PC-9 (cell line): Measurements from ENCODE around the gene TXNDC2. TPM values are rescaled to one million over a fixed set of nuclear protein-coding genes. Genes with fewer than 3 reads are reported as not detected.
A peak's percentile ranks its signal among the peaks of the same experiment; 100 is the strongest.

Source experiments
- BruUV-seq: library from RNA; stranded (reverse); fragments of 400-500 nt; replicated peaks from 2 replicates; lab custom pipeline; 2021; lab: Mats Ljungman, UMichigan
- CTCF ChIA-PET: fragments of 300-600 bp; sonication (Branson Sonifier 250); formaldehyde crosslinking; loops from one replicate; lab custom pipeline; 2022; ENCODE audit warnings: antibody characterized with exemption; lab: Charles Lee
- POLR2A ChIA-PET: fragments of 300-600 bp; sonication (Branson Sonifier 250); formaldehyde crosslinking; loops from one replicate; lab custom pipeline; 2022; ENCODE audit warnings: antibody characterized with exemption; ENCODE audit not compliant: unreplicated experiment; lab: Charles Lee
- DNase-seq, 2 experiments: peaks; one replicate each; pipeline versions ENCODE4 v3.0.0 to v3.0.0-alpha.2; 2015 to 2022; ENCODE audit warnings: mixed read lengths in 1 of 2
- H2AFZ ChIP-seq: fragments of 200-600 bp; sonication (generic); 2 replicates; pipeline ENCODE4 v1.8.1; 2017; ENCODE audit warnings: antibody characterized with exemption
- H3F3A ChIP-seq: fragments of 200-600 bp; sonication (generic); 2 replicates; pipeline ENCODE4 v1.8.1; 2017; ENCODE audit warnings: antibody characterized with exemption, mild to moderate bottlenecking, low read depth; ENCODE audit not compliant: insufficient read depth
- H3K27ac ChIP-seq: fragments of 200-600 bp; sonication (generic); 2 replicates; pipeline ENCODE4 v1.6.1; 2016; ENCODE audit warnings: mixed run types
- H3K27me3 ChIP-seq: fragments of 200-600 bp; sonication (generic); 2 replicates; pipeline ENCODE4 v1.6.1; 2016; ENCODE audit warnings: low read depth, mixed run types; ENCODE audit not compliant: insufficient read depth
- H3K36me3 ChIP-seq: fragments of 200-600 bp; sonication (generic); 2 replicates; pipeline ENCODE4 v1.6.1; 2016; ENCODE audit warnings: low read depth, mixed run types
- H3K4me1 ChIP-seq: fragments of 200-600 bp; sonication (generic); replicated peaks from 2 replicates; pipeline ENCODE4 v1.6.1; 2016; ENCODE audit warnings: mixed run types; ENCODE audit not compliant: insufficient read depth
- H3K4me2 ChIP-seq: fragments of 200-600 bp; sonication (generic); 2 replicates; pipeline ENCODE4 v1.6.1; 2017; ENCODE audit warnings: mixed run types
- H3K4me3 ChIP-seq: fragments of 200-600 bp; sonication (generic); 2 replicates; pipeline ENCODE4 v1.6.1; 2016; ENCODE audit warnings: mixed run types
- H3K79me2 ChIP-seq: fragments of 200-600 bp; sonication (generic); 2 replicates; pipeline ENCODE4 v1.6.1; 2017; ENCODE audit warnings: low read depth, mixed run types
- H3K9me2 ChIP-seq: fragments of 200-600 bp; sonication (generic); 2 replicates; pipeline ENCODE4 v1.8.1; 2017; ENCODE audit warnings: mild to moderate bottlenecking; ENCODE audit not compliant: insufficient read depth
- H3K9me3 ChIP-seq: fragments of 200-600 bp; sonication (generic); 2 replicates; pipeline ENCODE4 v1.8.1; 2016; ENCODE audit warnings: low read depth; ENCODE audit not compliant: insufficient read depth
- H4K20me1 ChIP-seq: fragments of 200-600 bp; sonication (generic); 2 replicates; pipeline ENCODE4 v1.8.1; 2017; ENCODE audit not compliant: insufficient read depth
- CTCF ChIP-seq: fragments of 200-600 bp; sonication (generic); conservative IDR thresholded peaks from 2 replicates; pipeline ENCODE4 v1.6.1; 2017; ENCODE audit warnings: mixed run types, antibody characterized with exemption, mild to moderate bottlenecking, moderate library complexity
- EZH2 ChIP-seq: fragments of 200-600 bp; sonication (generic); IDR thresholded peaks from 2 replicates; pipeline ENCODE4 v1.8.0; 2017; ENCODE audit warnings: antibody characterized with exemption, low read depth
- intact Hi-C: fragments of 100-400 bp; cut with micrococcal nuclease; formaldehyde crosslinking; loops from one replicate; pipeline ENCODE4 v1.10.0; 2022; ENCODE audit not compliant: unreplicated experiment
- total RNA-seq: library from RNA; stranded (reverse); gene quantifications from 2 replicates; pipeline ENCODE4 v1.2.3, GENCODE V29; 2021

TXNDC2 gene
- total RNA-seq, 1 experiment from 2014 or later: 0.11 TPM

DNA sequence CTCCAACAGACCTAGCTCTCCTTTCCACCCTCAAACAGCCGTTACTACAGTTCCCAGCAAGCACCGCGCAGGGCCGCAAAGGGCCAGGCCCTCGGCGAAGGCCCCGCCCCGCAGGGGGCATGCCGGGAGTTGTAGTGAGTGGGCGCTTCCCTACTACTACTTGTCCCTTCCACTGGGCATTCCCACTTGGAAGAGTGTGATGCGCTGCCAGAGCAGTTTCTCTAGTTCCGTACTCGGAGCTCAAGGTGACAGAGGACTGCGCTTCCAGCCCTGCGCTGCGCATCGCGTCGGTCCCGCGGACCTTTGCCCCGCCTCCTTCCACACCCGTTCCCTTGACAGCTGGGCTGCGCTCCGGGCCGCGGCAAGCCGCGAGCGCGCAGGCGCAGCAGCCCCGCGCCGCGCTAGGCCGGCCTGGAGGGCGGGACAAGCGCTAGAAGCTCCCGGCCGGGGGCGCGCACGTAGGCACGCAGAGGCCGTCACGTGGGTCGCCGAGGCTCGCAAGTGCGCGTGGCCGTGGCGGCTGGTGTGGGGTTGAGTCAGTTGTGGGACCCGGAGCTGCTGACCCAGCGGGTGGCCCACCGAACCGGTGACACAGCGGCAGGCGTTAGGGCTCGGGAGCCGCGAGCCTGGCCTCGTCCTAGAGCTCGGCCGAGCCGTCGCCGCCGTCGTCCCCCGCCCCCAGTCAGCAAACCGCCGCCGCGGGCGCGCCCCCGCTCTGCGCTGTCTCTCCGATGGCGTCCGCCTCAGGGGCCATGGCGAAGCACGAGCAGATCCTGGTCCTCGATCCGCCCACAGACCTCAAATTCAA lies 28.0 kb downstream of the TXNDC2 start, which contains the start of gene VAPA:
Gene VAPA, plus strand, starts transcription at position 491 of the 808 bp plus-strand sequence. Its CDS starts 241 bp downstream, at position 732.
- peak within 1 kb of the TSS; percentile 96 for H3K4me2 ChIP-seq
- DNase-seq: peak; percentile 78 to 97
- ChIA-PET CTCF (no interaction called here), POLR2A (interaction anchor here (0.5 to 1.4 kb wide), 11 partner anchors 15 to 295 kb away, joined by 3 to 17 read pairs (median 7); no protein-coding TSS in a partner anchor)
- H3F3A ChIP-seq: peaks cover 14% of the 10 kb centered on the region
- H3K4me3 ChIP-seq: peak within 1 kb of the TSS; percentile 99
- BruUV-seq: no TSS peak
- H3K27ac ChIP-seq: peak within 1 kb of the TSS; percentile 90
- H4K20me1 ChIP-seq: peaks cover 38% of the 10 kb centered on the region
- H3K4me1 ChIP-seq: peaks cover 39% of the 10 kb centered on the region
- H3K36me3 ChIP-seq: no peaks in the 10 kb centered on the region
- TF ChIP-seq CTCF (no peak), EZH2 (no peak)
- peak within 1 kb of the TSS; percentile 73 for H2AFZ ChIP-seq
- intact Hi-C loops: loop anchor here (1.0 to 10.0 kb wide), 5 partner anchors 36 to 1944 kb away; partner anchors contain the start of gene PPP4R1
- H3K9me3 ChIP-seq: no peaks in the 10 kb centered on the region
- H3K27me3 ChIP-seq: no peaks in the 10 kb centered on the region
- H3K9me2 ChIP-seq: no peaks in the 10 kb centered on the region
- peaks cover 46% of the 10 kb centered on the region for H3K79me2 ChIP-seq

GRCh38 chr18:9914334-9914583 lies 28.5 kb downstream of the TXNDC2 start:
- Histone ChIP-seq H3F3A (peaks cover 15% of the 10 kb centered on the region), H2AFZ (peak overlapping the region; percentile 67), H3K79me2 (peaks cover 51% of the 10 kb centered on the region), H3K27me3 (no peaks in the 10 kb centered on the region), H4K20me1 (peaks cover 43% of the 10 kb centered on the region), H3K4me1 (peaks cover 44% of the 10 kb centered on the region), H3K4me3 (peak overlapping the region; percentile 76), H3K9me2 (no peaks in the 10 kb centered on the region), H3K36me3 (0 out of 2 replicates have a peak, but pooled peaks cover 5% of the 10 kb centered on the region), H3K9me3 (no peaks in the 10 kb centered on the region), H3K4me2 (peak overlapping the region; percentile 39; the same call in 1 of the 2 replicates), H3K27ac (peak overlapping the region; percentile 90)
- ChIA-PET CTCF (no interaction called here), POLR2A (interaction anchor here (0.6 to 1.4 kb wide), 5 partner anchors 15 to 201 kb away, joined by 4 to 17 read pairs (median 7); no protein-coding TSS in a partner anchor)
- intact Hi-C loops: loop anchor here (2.0 to 10.0 kb wide), 4 partner anchors 45 to 1943 kb away; partner anchors contain the start of gene PPP4R1
- no peak for TF ChIP-seq CTCF
- no peak for TF ChIP-seq EZH2
- no TSS peak for BruUV-seq
- DNase-seq: no peak

DNA sequence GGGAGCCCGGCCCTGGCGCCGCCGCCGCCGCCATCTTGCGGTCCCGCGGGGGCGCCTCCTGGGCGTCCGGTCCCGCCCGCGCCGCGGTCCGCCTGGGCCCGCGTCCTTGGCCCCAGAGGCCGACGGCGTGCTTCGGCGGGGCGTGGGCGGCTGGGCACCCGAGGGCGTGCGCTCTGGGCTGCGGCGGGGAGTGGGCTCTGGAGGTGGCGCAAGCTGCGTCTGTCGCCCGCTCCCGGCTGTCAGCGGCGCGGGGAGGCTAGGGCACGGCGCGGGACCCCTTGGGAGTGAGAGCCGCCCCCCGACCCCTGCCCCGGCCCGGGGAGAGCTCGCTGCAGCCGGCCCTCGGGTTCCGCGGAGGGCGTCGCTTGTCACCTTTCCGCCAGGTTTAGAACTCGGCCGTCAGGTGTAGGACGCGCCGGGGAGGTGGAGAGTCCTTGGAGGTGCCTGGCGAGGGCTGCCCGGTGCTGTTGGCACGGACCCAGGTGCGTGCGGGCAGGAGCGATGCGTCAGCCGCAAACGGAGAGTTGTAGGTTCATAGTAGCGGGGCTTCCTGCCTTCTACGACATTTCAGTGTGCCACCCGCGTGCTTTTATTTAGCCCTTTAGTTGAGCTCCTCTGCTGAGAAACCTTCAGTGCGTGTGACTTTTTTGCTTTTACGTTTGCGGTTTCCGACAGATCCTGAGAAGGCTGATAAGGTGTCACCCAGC lies 29.0 kb downstream of the TXNDC2 start:
- CTCF ChIA-PET: interaction anchor here (0.7 kb wide), 1 partner anchor 251 kb away, joined by 3 read pairs; no protein-coding TSS in a partner anchor
- H2AFZ ChIP-seq: peak overlapping the region; percentile 23; the same call in 1 of the 2 replicates
- peaks cover 56% of the 10 kb centered on the region for H3K79me2 ChIP-seq
- POLR2A ChIA-PET: interaction anchor here (0.7 to 1.2 kb wide), 2 partner anchors 16 to 46 kb away, joined by 3 to 9 read pairs; no protein-coding TSS in a partner anchor
- no peaks in the 10 kb centered on the region for H3K9me2 ChIP-seq
- no peaks in the 10 kb centered on the region for H3K9me3 ChIP-seq
- peak overlapping the region; percentile 99 for H3K4me3 ChIP-seq
- TF ChIP-seq CTCF (no peak), EZH2 (no peak)
- H3K36me3 ChIP-seq: 0 out of 2 replicates have a peak, but pooled peaks cover 5% of the 10 kb centered on the region
- no peaks in the 10 kb centered on the region for H3K27me3 ChIP-seq
- BruUV-seq: no TSS peak
- peaks cover 48% of the 10 kb centered on the region for H4K20me1 ChIP-seq
- peak overlapping the region; percentile 96 for H3K4me2 ChIP-seq
- peak; percentile 79 to 89 for DNase-seq
- intact Hi-C loops: loop anchor here (1.0 to 10.0 kb wide), 6 partner anchors 46 to 1943 kb away; partner anchors contain the start of gene PPP4R1
- H3F3A ChIP-seq: peaks cover 19% of the 10 kb centered on the region
- peak overlapping the region; percentile 87 for H3K27ac ChIP-seq
- peaks cover 49% of the 10 kb centered on the region for H3K4me1 ChIP-seq
